Subcutaneous abdominal adipose tissue (tissue), 5 donors: Measurements from ENCODE around the gene PRPF6.

Source experiments
- H3K27ac ChIP-seq: one replicate; pipeline ENCODE4 v1.7.0; 2013; ENCODE audit warnings: low read depth, mild to moderate bottlenecking, inconsistent platforms, low read length, moderate library complexity
- H3K27me3 ChIP-seq, 5 donors: one replicate each; pipeline ENCODE4 v1.7.0; 2013; ENCODE audit warnings: low read length in 5 of 5, inconsistent platforms in 1 of 5; ENCODE audit not compliant: control insufficient read depth in 5 of 5, insufficient read depth in 4 of 5
- H3K36me3 ChIP-seq, 5 donors: one replicate each; pipeline ENCODE4 v1.7.0; 2013; ENCODE audit warnings: low read length in 5 of 5; ENCODE audit not compliant: control insufficient read depth in 5 of 5, insufficient read depth in 5 of 5
- H3K4me1 ChIP-seq, 5 donors: one replicate each; pipeline ENCODE4 v1.7.0; 2013; ENCODE audit warnings: low read length in 5 of 5, mild to moderate bottlenecking in 3 of 5, moderate library complexity in 1 of 5; ENCODE audit not compliant: control insufficient read depth in 5 of 5, insufficient read depth in 5 of 5
- H3K4me3 ChIP-seq, 5 donors: one replicate each; pipeline ENCODE4 v1.7.0; 2013; ENCODE audit warnings: low read length in 5 of 5, low read depth in 1 of 5
- H3K9ac ChIP-seq, 5 donors: one replicate each; pipeline ENCODE4 v1.7.0; 2013; ENCODE audit warnings: low read length in 5 of 5, mild to moderate bottlenecking in 4 of 5, moderate library complexity in 3 of 5
- H3K9me3 ChIP-seq, 5 donors: one replicate each; pipeline ENCODE4 v1.7.0; 2013; ENCODE audit warnings: low read length in 5 of 5; ENCODE audit not compliant: control insufficient read depth in 5 of 5
- donor health status: healthy.
- donor health status: healthy.
- donor health status: healthy.
- donor health status: healthy.
- donor health status: healthy.

The PRPF6 gene

DNA sequence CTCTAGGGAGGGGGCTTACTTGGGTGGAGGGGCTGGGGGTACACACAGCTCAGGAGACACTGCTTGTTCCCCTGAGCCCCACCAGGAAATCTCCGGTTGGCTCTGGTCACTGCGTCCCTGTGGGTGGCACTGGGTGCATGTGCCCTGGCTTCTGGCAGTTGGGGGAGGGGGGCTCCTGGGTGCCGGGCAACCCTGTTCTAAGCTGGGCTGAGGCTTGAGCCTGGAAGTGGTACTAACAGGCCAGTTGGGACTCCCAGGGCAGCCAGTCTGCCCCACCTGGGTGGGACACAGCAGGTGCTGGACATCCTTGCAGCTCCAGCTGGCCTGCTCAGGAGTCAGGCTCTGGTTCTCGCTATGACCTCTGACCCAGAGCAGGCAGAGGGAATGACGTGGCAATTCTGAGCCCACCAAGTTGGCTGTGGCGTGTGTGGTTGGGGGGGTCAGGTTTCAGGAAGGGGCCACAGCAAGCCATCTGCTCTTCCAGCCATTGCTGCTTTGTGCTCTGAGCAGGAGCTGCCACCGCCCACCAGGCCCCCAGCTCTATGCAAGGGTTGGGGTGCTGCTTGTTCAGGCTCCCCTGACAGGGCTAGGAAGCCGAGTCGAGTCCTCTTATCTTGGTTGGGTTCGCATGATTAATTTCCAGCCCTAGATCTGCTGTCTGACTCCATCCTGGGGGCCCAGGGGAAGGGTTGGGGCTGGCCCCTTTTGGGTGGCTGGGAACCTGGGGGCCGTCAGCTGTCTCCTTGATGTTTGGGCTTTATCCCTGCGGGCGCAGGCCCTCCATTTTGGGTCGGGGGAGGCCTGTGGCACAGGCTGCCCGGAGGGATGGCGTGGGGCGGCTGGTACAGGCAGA lies 55.6 kb downstream of the PRPF6 start:
- Histone ChIP-seq H3K9me3 (no peaks in the 10 kb centered on the region), H3K27me3 (peaks cover 18 to 40% (median 34%) of the 10 kb centered on the region in 5 donors), H3K36me3 (peaks cover 0 to 38% (median 34%) of the 10 kb centered on the region in 5 donors), H3K27ac (no peak overlapping the region), H3K4me3 (no peak overlapping the region), H3K9ac (no peak overlapping the region), H3K4me1 (peaks cover 3 to 50% (median 36%) of the 10 kb centered on the region in 5 donors)

- Histone ChIP-seq H3K36me3 (peaks cover 0 to 32% (median 28%) of the 10 kb centered on the region in 5 donors), H3K9ac (no peak overlapping the region), H3K9me3 (no peaks in the 10 kb centered on the region), H3K4me1 (peaks cover 3 to 54% (median 41%) of the 10 kb centered on the region in 5 donors), H3K4me3 (no peak overlapping the region), H3K27me3 (peaks cover 18 to 45% (median 37%) of the 10 kb centered on the region in 5 donors), H3K27ac (no peak overlapping the region)
Measured at GRCh38 chr20:64037199-64037497, 56.2 kb downstream of the PRPF6 start.

GRCh38 chr20:64037498-64038213 lies 56.7 kb downstream of the PRPF6 start:
- no peak overlapping the region for H3K27ac ChIP-seq
- H3K4me1 ChIP-seq, result peaks cover 3 to 58% (median 44%) of the 10 kb centered on the region in 5 donors
- peak overlapping the region in 1 of 5 donors; percentile 58 for H3K4me3 ChIP-seq
- no peaks in the 10 kb centered on the region for H3K9me3 ChIP-seq
- peaks cover 21 to 48% (median 37%) of the 10 kb centered on the region in 5 donors for H3K27me3 ChIP-seq
- H3K9ac ChIP-seq, result no peak overlapping the region
- peaks cover 0 to 27% (median 23%) of the 10 kb centered on the region in 5 donors for H3K36me3 ChIP-seq

GRCh38 chr20:64038224-64038564 lies 57.3 kb downstream of the PRPF6 start:
- no peak overlapping the region for H3K27ac ChIP-seq
- peaks cover 3 to 58% (median 44%) of the 10 kb centered on the region in 5 donors for H3K4me1 ChIP-seq
- H3K9me3 ChIP-seq, result no peaks in the 10 kb centered on the region
- no peak overlapping the region for H3K9ac ChIP-seq
- H3K36me3 ChIP-seq, result peaks cover 0 to 22% (median 18%) of the 10 kb centered on the region in 5 donors
- peak overlapping the region in 3 of 5 donors; percentile 58 to 68 (median 65) for H3K4me3 ChIP-seq
- H3K27me3 ChIP-seq, result peaks cover 21 to 48% (median 37%) of the 10 kb centered on the region in 5 donors

DNA sequence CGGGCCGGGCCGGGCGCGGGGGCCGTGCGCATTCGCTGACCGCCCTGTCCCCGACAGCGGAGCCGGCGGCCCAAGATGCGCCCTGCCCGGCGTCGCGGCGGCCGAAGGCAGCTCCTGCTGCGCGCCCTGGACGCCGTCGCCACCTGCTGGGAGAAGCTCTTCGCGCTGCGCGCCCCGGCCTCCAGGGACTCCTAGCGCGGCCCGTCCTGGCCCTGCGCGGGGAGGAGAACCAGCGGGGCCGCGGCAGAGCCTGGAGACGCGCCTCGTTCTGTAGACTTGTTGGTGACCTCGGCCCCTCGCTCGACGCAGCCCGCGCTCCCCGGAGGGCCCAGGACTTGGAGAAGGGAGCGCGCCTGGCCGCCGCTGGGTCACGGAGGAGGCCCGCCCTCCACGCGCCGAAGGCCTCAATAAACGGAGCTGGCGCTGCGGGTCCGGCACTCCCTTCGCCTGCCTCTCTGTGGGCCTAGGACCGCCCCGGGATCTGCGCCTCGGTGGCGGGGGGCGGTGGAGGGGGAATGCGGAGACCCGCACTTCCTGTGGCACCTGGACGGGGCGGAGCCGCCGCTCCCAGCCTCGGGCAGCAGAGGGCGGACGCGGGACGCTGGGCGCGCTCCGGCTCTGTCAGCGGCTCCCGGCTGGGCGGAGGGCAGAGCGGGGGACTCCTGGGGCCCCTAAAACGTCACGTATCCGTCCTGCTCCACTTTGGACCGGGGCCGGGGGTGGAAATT lies 57.8 kb downstream of the PRPF6 start:
- Histone ChIP-seq H3K4me1 (peaks cover 3 to 62% (median 44%) of the 10 kb centered on the region in 5 donors), H3K9ac (peak overlapping the region in 3 of 5 donors; percentile 8 to 25 (median 20)), H3K27me3 (peaks cover 21 to 48% (median 37%) of the 10 kb centered on the region in 5 donors), H3K9me3 (no peaks in the 10 kb centered on the region), H3K27ac (no peak overlapping the region), H3K36me3 (peaks cover 0 to 17% (median 14%) of the 10 kb centered on the region in 5 donors), H3K4me3 (peak overlapping the region in 4 of 5 donors; percentile 47 to 68 (median 62))

DNA sequence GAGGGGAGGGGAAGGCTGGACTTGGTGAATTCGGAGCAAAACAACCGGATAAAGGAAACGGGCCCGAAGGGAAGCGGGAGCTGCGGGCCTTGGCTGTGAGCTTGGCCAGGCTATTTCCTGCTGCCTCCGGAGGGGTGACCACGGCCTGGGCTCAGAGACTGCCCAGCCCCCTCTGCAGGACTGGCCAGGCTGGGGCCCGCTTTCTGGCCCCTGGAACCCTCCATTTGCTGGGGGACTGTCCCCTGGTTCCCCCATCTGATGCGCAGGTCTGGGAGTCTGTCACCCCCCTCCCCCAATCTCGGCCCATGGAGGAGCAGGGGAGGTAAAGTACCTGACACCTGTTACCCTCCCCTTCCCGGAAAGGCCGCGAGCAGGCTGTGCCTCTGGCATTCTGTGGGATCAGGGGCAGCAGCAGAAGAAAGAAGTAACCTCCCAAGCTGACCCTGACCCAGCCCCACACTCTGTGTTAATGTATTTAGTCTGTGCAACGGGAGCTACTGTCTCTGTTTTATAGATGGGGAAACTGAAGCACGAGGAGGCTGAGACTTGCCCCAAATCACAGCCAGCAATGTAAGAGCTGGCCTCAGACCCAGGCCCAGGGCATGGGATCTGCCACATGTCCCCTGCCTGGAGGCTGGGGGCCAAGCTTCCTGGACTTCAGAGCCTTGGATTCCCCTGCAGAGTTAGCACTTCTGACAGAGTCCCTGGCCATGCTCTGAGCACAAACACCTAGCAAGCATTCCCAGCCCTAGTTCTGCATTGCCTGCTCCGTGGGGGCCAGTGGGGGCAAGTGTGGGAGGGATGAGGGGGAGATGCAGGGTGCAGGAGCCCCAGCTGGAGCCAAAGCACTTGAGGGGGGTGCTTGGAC lies 58.6 kb downstream of the PRPF6 start:
- peak overlapping the region; percentile 65 for H3K27ac ChIP-seq
- H3K4me3 ChIP-seq, result peak overlapping the region in 4 of 5 donors; percentile 47 to 68 (median 62)
- H3K9me3 ChIP-seq, result no peaks in the 10 kb centered on the region
- H3K36me3 ChIP-seq, result peaks cover 0 to 9% (median 7%) of the 10 kb centered on the region in 5 donors
- peaks cover 21 to 48% (median 37%) of the 10 kb centered on the region in 5 donors for H3K27me3 ChIP-seq
- H3K4me1 ChIP-seq, result peaks cover 3 to 69% (median 46%) of the 10 kb centered on the region in 5 donors
- peak overlapping the region in 2 of 5 donors; percentile 25 to 30 for H3K9ac ChIP-seq

GRCh38 chr20:64040231-64041039 lies 59.5 kb downstream of the PRPF6 start:
- Histone ChIP-seq H3K27me3 (peaks cover 28 to 48% (median 40%) of the 10 kb centered on the region in 5 donors), H3K9ac (no peak overlapping the region), H3K9me3 (no peaks in the 10 kb centered on the region), H3K36me3 (peaks cover 0 to under 1% (median 0%) of the 10 kb centered on the region in 5 donors), H3K4me3 (peak overlapping the region in 1 of 5 donors; percentile 58), H3K27ac (peak overlapping the region; percentile 65), H3K4me1 (peaks cover 3 to 78% (median 48%) of the 10 kb centered on the region in 5 donors)

DNA sequence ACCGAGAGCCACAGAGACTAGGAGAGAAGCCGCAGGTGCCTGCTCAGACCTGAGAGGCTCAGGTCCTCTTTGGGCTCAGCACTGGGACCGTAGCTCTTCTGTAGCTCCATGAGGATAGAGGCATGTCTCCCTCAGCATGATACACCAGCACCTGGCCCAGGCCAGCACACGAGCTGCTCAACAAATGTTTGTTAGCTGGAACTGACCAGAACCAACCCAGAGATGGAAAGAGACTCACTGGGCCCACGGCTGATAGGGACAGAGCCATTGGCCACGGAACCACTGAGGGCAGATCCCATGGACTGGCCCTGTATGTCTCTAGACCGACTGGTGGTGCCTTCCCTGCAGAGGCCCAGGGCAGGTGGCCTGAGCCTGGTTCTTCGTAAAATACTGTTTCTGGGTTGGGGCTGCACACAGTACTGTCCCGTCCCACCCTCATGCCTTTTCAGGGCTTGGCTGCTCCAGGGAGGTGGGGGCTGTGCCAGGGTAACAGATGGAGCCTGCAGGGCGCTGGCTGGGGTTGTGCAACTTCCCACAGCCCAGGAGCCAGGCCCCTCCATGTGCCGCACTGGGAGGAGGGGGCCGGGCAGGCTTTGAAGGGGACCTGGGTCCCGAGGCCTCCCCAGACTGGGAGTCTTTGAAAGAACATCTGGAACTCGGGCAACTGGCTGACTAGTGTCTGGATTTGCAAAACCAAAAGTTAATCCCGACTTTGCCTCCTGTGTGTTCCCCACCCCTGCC lies 60.3 kb downstream of the PRPF6 start:
- Histone ChIP-seq H3K27me3 (peaks cover 30 to 53% (median 46%) of the 10 kb centered on the region in 5 donors), H3K27ac (peak overlapping the region; percentile 65), H3K36me3 (peaks cover 0 to 5% (median 0%) of the 10 kb centered on the region in 5 donors), H3K9ac (peak overlapping the region in 1 of 5 donors; percentile 23), H3K4me3 (peak overlapping the region in 1 of 5 donors; percentile 60), H3K9me3 (no peaks in the 10 kb centered on the region), H3K4me1 (peaks cover 3 to 82% (median 46%) of the 10 kb centered on the region in 5 donors)
